Astrocyte of the spinal cord (primary cell): ENCODE measurements around the gene ATG4C.
A peak's percentile ranks its signal among the peaks of the same experiment; 100 is the strongest.

Experiments
- DNase-seq: peaks from one replicate; pipeline ENCODE4 v3.0.0; 2011; ENCODE audit warnings: low read depth, low spot score
- H3K4me3 ChIP-seq: 2 replicates; pipeline ENCODE4 v1.5.1; 2011; ENCODE audit warnings: low read depth, mild to moderate bottlenecking, low read length, moderate library complexity
- CTCF ChIP-seq: IDR thresholded peaks from 2 replicates; pipeline ENCODE4 v1.5.1; 2012; ENCODE audit warnings: low read depth, mild to moderate bottlenecking, low read length, inconsistent platforms
- in situ Hi-C: cut with HindIII; loops from 2 replicates; pipeline ENCODE4 v1.10.0; 2017; ENCODE audit warnings: low sequenced_read_pairs

ATG4C gene

GRCh38 chr1:62905872-62906271 lies 121.9 kb downstream of the ATG4C start:
- in situ Hi-C loops: no loop called here
- TF ChIP-seq CTCF: no peak
- no peak for DNase-seq
- H3K4me3 ChIP-seq: no peak overlapping the region

- peak; percentile 6 for DNase-seq
- in situ Hi-C loops: no loop called here
- TF ChIP-seq CTCF: peak; percentile 43
- no peak overlapping the region for H3K4me3 ChIP-seq
These were observed 122.5 kb downstream of the ATG4C start for GRCh38 chr1:62906428-62906886.

DNA sequence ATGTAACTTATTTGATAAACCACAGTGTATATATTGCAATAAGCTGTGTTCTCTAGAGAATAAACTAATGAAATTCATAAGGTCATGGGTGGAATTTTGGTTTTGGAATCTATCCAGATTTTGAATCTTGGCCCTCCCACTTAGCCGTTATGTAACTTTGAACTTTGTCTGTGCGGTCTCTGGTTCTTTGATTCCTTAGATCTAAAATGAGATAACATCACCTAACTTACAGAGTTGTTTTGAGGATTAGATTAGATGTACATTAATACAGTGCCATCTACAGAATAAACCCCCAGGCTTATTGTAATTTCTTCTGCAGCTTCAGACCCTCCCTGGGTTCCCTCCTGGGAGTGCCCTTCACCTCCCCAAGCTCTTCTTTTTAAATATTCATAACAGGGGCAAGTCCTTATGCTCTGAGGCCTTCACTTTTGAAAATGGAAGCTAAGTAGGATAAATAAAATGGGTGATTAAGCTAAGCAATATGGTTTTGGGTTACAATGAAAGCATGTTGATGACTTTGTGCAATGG lies 124.3 kb downstream of the ATG4C start:
- no peak for TF ChIP-seq CTCF
- DNase-seq: no peak
- in situ Hi-C loops: no loop called here
- H3K4me3 ChIP-seq: no peak overlapping the region

GRCh38 chr1:62912028-62912638 lies 128.2 kb downstream of the ATG4C start:
- in situ Hi-C loops: no loop called here
- peak; percentile 31 for DNase-seq
- no peak overlapping the region for H3K4me3 ChIP-seq
- peak; percentile 87 for TF ChIP-seq CTCF
